ENCODE data around the gene FRMD5.
"Not testable (repeated sequence)": the region's sequence is repeated elsewhere in the genome, so short reads cannot be mapped to it uniquely, and the experiment has no call there.

FRMD5 gene

DNA sequence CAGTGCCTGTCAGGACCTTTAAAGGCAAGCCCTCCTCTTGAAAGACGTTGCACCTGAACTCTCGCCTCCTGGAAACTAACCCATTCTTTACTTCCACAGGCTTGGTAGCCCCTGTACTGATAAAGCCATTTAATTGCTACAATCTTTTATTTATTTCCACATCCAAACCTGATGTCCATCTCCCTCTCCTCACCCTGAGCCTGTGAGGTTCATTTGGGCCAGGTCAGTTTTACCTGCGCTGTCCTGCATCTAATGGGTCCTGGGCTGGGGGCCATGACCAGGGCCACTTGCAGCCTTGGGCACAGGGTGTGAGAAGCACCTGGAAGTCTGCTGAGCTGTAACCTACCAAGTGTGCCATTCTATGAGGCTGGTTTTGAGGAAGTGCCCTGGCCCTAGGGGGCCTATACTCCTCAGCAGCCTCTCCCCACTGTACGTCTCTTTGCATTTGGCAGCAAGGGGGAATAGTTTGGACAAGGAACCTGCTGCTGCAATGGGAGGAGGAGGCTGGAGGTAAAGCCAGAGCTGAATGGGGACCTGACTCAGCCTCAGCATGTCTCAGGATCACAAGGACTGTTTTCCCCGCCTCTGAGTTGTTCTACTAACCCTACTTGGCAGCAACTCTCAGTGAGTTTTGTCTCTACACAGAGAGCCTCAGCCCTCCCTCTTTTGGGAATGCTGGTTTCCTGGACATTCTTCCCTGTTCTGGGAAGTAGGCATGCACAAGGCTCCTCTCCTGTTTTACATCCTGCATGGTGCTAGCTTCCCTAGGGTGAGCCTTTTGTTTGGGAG is 314.5 kb downstream of the FRMD5 start:
- no peak for DNase-seq

DNA sequence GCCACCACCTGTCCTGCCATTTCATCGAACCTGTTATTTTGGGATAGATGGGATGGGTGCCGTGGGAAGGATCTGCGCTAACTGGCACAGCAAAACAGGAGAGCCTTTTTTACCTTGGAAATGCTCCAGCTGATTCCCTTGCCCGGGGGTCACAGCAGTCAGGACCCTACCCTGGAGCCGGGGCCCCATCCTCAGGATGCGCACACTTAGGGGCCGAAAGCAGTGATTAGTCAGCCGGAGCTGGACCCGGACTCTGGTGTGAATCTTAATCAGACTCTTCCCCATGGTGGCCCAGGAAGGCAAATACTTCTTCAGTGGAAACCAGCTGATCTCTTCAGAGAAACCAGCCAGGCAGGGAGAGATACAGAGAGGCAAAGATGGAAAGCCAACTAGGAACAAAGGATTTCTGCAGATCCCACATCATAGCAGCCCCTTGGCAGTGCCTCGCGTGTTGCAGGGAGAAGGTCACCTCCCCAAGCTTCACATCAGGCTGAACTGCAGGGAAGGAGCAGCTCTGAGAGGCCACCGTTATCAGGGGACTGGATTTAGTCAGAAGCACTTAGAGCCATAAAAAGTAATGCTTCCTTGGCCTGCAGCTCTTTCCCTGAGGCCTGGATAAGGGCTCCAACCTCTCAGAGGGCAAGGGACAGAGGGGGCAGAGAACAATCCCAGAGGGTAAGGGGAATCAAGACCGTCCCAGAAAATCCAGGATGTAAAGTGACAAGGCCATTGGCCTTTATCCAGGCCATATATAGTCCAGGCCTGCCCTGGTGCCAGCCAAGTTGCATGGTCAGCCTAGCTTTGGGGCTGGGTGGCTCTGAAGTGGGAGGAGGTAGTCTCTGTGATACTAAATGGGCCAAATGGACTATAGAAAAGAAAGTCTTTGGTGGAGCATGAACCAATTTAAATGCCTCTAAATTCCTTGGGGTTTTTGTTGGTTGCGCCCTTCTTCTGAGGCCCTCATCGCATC is 315.4 kb downstream of the FRMD5 start:
- no peak for DNase-seq

DNA sequence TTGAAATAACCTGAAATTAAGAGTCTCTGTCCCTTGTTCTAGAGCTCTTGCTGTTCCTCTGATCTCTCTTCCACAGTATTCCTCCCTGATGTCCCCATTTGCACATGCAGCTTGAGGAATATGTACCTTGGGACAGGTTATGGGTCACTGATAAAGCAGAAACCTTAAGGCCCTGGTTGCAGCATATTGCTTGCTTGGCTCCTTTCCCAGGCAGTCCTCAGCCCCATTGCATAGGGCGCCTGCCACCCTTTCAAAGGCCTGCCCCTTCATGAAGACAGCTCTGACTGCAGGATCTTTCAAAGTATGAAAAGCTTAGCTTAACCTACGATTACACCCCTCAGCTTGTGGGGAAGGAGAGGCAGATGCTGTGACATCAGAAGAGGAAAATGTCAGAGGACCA is 316.6 kb downstream of the FRMD5 start:
- DNase-seq: no peak

DNA sequence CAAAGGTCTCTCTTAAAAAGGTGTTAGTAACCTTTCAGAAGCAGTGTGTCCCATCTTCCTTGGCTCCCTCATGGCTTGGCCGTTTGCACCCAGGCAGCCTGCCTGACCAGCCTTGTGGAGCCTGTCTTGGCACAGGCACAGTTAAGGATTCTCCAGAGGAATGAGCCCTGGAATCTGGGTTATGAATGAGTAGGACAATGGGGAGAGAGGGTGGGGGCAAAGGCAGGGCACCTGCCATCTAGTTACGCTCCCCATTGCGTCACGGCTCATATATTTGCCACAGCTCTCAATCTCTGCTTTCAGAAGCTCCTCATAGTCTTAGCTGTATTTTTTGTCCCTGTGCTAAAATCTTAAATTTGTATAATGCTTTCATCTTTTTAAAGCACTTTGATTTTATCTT is 317.7 kb downstream of the FRMD5 start:
- no peak for DNase-seq

DNA sequence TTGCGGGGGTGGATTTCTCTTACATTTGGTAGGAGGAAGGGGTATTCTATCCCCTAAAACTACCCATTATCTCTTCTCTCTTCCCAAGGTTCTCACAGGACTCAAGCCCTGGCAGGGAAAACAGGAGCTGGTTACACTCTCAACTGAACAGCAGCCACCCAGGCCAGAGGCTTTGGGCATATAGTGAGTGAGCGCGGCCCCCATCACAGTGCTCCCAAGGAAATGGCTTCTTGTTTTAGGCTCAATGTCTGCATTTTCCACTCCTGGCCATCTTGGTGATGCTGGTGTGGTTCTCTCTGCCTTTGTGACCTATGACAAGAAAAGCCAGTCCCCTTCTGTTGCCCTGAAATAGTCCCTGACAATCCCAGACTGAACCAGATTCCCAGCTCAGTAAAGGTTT is 318.2 kb downstream of the FRMD5 start:
- DNase-seq: no peak

DNA sequence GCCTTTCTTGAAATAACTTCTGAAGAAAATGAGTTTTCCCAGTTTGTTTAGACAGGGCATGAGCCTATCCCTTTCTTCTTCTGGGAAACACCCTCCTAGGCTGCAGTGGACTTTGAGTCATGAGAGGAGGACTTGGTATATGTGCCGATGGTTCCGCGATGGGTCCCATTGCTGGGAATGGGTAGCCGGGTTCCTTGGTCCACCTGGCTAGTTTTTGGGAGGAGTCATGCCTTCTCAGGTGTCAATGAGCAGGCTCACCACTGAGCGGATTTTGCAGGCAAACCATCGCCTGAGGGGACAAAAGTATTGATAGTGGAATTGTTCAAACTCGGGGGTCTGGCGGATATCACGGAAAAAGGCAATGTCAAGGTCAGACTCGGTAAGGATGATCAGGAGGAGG is 321.4 kb downstream of the FRMD5 start:
- DNase-seq: no peak

DNA sequence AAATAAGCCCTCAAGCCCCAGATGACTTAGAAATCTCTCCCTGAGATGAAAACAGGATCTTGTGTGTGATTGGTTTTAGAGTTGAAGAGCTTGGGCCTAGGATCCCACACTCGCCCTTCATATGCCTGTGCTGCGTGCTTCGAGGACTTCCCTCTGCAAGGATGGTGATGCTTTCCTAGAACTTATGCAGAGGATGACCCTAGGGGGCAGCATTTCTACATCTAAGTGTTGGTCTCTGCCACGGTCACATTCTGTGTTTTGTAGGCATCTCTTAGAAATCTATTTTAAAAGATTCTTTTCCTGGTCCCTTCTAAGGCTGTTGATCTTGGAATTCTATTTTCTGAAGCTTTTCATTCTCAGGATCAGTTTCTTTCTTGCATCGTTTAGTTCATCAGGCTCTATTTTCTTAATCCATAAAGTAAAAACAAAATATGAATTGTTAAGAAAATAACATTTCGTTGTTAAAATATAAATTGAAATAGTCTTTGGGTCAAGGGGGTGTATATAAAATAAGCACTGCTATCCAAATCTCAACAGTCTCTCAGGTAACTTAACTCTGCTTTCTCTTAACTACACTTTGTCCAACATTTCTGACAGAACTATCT is 322.6 kb downstream of the FRMD5 start:
- DNase-seq: peak; percentile 86

DNA sequence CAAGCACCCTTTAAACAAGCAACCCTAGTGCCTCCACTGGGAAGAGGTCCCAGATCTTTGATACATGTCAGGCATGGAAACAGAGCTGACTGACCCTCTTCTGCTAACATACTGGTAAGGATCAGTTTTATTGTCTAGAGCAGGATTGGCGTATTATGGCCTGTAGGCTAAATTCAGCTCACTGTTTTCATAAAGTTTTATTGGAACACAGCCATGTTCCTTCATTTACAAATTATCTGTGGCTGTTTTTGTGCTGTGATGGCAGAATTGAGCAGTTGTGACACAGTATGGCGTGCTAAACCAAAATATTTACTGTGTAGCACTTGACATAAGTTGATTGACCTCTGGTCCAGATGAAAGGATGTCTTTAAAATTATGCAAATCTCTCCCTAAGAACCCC is 323.2 kb downstream of the FRMD5 start:
- no peak for DNase-seq

DNA sequence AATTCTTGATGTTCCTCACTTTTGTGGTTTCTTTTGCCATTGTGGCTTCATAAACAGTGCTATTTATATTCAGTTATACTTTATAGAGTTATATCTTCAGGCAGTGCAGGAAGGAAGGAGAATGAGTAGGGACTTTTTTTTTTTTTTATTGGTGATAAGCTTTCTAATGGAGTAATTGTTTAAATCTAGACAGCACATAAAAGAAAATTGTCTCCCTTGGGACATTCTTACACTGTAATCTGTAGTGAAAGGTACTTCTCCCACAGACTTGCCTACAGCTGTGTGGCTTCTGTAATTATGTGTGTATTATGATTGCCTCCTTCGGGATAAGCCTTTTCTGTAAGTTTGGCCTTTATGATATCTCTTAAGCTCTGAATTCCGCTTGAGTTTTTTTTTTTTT is 326.7 kb downstream of the FRMD5 start:
- no peak for DNase-seq

DNA sequence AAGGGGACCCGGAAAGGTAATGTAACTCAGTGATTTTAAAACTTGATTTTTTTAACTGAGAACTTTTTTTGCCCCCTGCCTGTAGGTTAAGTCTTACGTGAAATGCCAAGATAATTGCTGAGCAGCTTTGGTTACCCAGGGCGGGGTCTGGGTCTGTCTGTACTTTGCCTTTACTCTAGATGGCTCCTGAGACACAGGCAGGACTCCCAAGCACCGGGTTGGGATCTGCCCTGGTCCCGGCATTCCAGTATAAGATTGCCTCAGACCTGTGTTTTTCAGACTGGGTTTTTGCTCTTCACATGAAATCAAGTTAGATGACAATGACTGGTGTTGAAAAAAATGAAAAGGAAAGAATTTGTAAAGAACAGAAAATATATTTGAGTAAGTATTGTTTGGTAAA is 328.0 kb downstream of the FRMD5 start:
- no peak for DNase-seq

DNA sequence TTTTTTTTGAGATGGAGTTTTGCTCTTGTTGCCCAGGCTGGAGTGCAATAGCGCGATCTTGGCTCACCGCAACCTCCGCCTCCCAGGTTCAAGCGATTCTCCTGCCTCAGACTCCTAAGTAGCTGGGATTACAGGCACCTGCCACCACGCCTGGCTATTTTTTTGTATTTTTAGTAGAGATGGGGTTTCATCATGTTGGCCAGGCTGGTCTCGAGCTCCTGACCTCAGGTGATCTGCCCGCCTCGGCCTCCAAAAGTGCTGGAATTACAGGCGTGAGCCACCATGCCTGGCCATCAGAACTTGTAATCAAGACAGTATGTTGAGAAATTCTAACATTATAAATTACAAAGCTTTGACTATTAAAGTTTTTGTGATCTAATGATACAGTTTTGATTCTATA is 328.4 kb downstream of the FRMD5 start:
- DNase-seq: not testable (repeated sequence)

DNA sequence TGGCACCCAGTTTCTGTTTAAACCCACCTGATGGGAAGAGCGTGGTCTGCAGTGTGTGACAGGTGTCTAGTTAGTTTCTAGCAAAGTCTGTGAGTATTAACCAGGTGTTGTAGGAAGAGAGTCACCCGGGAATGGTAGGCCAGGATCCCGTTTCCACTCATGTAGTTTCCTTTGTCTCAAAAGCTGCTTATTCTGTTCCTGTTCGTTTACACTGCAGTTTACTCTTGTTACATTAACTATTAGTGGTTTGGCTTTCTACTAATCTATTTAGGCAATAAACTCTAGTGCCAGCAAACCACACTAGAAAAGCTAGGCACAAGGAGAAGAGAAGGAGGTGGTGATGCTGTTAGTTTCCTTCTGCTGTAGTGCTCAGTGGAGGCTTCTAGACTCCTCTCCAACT is 335.5 kb downstream of the FRMD5 start:
- DNase-seq: no peak

DNA sequence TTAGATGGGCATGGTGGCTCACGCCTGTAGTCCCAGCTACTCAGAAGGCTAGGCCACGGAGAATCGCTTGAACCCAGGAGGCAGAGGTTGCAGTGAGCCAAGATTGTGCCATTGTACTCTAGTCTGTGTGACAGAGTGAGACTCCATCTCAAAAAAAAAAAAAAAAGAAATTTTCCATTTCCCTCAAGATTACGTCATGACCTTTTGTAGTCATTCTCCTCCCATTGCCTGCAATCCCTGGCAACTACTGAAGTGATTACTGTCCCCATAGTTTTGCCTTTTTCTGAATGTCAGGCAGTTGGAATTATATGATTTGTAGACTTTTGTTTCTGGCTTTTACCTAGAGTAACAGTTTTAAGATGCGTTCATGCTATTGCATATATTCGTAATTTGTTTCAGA is 340.3 kb downstream of the FRMD5 start:
- DNase-seq: no peak

DNA sequence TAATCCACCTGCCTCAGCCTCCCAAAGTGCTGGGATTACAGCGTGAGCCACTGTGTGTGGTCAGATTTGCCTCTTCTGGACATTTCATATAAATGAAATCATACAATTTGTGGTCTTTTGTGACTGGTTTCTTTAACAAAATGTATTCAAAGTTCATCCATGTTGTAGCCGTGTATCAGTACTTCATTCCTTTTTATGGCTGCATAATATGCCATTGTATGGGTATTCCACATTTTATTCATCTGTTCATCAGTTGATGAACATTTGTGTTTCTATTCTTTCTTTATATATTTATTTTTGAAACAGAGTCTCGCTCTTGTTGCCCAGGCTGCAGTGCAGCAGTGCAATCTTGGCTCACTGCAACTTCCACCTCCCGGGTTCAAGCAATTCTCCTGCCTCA is 342.5 kb downstream of the FRMD5 start:
- DNase-seq: no peak

DNA sequence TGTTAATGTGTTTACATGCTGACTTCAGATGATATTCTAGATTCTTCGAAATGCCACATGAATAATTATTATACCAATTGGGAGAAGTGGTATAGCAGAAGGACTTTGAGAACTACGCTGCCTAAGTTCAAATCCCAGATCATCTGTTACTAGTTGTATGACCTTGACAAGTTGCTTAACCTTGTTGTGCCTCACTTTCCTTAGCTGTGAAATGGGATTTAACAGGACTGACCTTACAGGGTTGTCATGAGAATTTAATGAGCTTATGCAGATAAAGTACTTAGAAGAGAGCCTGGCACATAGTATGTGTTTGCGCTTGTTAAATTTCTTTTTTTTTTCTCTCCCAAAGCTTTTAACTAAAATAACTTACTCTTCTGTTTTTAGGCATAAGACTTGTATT is 343.8 kb downstream of the FRMD5 start:
- DNase-seq: no peak

DNA sequence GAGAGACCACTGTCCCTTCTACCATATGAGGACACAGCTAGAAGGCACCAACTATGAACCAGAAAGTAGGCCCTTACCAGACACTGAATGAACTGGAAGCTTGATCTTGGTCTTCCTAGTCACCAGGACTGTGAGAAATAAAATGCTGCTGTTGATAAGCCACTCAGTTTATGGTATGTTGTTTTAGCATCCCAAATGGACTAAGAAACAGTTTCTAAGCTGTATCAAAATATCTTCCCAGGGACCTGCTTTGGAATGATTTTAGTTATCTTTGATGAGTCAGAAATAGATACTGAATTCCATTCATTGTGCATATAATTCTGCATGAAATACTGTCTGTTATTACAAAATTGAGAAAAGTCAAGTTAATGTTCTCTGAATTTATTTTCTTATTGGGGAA is 349.6 kb downstream of the FRMD5 start:
- no peak for DNase-seq

DNA sequence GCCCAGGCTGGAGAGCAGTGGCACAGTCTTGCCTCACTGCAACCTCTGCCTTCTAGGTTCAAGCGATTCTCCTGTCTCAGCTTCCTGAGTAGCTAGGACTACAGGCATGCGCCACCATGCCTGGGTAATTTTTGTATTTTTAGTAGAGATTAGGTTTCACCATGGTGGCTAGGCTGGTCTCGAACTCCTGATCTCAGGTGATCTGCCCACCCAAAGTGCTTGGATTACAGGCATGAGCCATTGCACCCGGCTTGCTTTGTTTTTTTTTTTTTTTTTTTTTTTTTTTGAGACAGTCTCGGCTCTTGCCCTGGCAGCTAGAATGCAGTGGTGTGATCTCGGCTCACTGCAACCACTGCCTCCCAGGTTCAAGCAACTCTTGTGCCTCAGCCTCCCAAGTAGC is 362.6 kb downstream of the FRMD5 start:
- DNase-seq: not testable (repeated sequence)

DNA sequence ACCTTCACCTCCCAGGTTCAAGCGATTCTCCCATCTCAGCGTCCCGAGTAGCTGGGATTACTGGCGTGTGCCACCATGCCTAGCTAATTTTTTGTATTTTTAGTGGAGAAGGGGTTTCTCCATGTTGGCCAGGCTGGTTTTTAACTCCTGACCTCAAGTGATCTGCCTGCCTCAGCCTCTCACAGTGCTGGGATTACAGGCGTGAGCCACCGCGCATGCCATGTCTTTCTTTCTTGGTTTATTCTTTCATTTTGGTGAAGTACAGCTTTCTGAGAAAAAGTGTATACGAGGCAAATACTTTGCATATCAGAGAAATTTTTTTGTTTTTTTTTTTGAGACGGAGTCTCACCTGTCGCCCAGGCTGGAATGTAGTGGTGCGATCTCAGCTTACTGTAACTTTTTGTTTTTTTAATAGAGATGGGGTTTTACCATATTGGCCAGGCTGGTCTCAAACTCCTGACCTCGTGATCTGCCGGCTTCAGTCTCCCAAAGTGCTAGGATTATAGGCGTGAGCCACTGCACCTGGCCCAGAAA is 363.5 kb downstream of the FRMD5 start:
- not testable (repeated sequence) for DNase-seq

DNA sequence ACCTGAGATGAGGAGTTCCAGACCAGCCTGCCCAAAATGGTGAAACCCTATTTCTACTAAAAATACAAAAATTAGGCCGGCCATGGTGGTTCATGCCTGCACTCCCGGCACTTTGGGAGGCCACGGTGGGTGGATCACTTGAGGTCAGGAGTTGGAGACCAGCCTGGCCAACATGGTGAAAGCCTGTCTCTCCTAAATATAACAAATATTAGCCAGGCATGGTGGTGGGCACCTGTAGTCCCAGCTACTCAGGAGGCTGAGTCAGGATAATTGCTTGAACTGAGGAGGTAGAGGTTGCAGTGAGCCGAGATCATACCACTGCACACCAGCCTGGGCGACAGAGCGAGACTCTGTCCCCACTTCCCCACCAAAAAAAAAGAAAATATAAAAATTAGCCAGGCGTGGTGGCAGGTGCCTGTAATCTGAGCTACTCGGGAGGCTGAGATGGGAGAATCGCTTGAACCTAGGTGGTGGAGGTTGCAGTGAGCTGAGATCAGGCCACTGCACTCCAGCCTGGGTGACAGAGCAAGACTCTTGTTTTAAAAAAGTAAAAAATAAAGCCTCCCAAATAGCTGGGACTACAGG is 364.3 kb downstream of the FRMD5 start:
- not testable (repeated sequence) for DNase-seq

DNA sequence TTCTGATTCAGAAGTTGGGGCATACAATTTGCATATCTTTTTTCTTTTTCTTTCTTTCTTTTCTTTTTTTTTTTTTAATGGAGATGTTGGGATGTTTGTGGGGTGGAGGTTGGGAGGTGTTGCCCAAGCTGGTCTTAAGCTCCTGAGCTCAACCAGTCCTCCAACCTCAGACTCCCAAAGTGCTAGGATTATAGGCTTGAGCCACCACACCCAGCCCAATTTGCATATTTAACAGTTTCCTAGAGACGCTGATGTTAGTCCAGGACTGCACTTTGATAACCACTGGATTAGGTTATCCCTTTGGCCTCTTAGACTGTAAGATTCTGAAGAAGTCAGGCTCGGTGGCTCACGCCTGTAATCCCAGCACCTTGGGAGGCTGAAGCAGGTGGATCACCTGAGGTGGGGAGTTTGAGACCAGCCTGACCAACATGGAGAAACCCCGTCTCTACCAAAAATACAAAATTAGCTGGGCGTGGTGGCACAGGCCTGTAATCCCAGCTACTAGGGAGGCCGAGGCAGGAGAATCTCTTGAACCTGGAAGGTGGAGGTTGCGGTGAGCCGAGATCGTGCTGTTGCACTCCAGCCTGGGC is 365.0 kb downstream of the FRMD5 start:
- DNase-seq: not testable (repeated sequence)

DNA sequence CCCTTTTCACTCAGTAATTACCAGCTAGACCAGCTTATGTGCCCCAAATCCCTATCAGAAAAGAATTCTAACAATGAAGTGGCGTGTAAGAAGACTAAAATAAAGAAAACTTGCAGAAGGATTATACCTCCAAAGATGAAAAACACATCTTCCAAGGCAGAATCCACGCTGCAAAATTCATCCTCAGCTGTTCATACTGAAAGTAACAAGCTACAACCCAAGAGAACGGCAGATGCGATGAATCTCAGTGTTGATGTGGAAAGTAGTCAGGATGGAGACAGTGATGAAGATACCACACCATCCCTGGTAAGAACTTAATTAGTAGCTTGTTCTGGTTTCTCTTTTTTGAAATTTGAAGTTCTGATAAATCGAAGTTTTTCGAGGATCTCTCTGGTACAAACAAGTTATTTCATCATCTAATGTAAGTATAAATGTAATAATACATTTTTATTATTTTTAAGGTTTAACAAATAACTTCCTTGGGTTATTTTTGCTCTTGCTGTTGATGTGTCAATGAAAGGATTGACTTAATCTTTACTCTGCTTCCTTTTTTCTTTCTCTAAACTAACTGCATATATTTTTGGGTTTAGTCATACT is 366.9 kb downstream of the FRMD5 start:
- DNase-seq: no peak
